ENCODE data around the gene RAB40B. TPM values are rescaled to one million over a fixed set of nuclear protein-coding genes. Genes with fewer than 3 reads are reported as not detected.

RAB40B gene
- total and polyA plus RNA-seq, 2 of the 13 experiments (the other 11 are each of a cell fraction or from before 2014, with no cell fraction given): 6.2 to 6.5 TPM

DNA sequence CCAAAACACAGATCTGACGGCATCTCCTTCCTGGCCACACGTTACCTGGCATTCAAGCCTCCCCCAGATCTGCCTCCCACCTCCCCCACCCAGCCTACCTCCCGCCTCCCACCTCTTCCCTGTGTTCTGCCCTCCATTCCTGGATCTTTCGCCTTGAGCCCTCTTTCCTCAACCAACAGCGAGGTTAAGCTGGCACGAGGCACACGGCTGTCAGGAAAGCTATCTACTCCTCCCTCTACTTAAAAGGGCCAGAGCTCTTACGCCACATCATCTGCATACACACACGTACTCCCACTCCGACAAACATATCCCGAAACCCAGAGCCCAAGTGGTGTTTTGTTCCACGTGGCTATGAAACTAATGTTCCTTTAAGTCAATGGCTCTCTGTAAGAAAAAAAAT lies 68.3 kb downstream of the RAB40B start (continued):
- TF ChIP-seq, protein P1, sequence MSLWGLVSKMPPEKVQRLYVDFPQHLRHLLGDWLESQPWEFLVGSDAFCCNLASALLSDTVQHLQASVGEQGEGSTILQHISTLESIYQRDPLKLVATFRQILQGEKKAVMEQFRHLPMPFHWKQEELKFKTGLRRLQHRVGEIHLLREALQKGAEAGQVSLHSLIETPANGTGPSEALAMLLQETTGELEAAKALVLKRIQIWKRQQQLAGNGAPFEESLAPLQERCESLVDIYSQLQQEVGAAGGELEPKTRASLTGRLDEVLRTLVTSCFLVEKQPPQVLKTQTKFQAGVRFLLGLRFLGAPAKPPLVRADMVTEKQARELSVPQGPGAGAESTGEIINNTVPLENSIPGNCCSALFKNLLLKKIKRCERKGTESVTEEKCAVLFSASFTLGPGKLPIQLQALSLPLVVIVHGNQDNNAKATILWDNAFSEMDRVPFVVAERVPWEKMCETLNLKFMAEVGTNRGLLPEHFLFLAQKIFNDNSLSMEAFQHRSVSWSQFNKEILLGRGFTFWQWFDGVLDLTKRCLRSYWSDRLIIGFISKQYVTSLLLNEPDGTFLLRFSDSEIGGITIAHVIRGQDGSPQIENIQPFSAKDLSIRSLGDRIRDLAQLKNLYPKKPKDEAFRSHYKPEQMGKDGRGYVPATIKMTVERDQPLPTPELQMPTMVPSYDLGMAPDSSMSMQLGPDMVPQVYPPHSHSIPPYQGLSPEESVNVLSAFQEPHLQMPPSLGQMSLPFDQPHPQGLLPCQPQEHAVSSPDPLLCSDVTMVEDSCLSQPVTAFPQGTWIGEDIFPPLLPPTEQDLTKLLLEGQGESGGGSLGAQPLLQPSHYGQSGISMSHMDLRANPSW (CRISPR knock-in tag; IDR thresholded peaks at IDR 0.05; ENCODE audit: borderline replicate concordance): no peak
- TF ChIP-seq, protein P2, sequence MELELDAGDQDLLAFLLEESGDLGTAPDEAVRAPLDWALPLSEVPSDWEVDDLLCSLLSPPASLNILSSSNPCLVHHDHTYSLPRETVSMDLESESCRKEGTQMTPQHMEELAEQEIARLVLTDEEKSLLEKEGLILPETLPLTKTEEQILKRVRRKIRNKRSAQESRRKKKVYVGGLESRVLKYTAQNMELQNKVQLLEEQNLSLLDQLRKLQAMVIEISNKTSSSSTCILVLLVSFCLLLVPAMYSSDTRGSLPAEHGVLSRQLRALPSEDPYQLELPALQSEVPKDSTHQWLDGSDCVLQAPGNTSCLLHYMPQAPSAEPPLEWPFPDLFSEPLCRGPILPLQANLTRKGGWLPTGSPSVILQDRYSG (CRISPR knock-in tag; IDR thresholded peaks at IDR 0.05): no peak
- no peak for TF ChIP-seq GFI1 (CRISPR knock-in tag; IDR thresholded peaks at IDR 0.05; ENCODE audit: borderline replicate concordance)

DNA sequence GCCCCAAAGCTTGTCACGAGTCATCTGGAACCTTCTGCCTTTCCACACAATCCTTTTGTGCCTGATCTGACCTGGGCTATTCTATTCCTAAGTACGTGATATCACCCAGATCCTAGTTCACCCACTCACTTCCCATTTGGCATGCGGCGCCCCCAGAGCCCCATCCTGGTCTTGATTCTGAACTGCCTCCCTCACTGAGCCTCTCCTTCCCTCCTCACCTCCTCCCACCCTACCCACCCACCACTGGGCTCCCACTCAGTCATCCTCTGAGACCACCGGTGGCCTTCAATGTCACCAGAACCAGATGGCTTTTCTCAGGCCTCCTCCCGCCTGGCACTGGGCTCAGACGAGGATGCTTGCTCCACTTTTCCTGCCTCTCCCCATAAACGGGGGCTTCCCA lies 68.8 kb downstream of the RAB40B start:
- peaks cover 33 to 85% of the 10 kb centered on the region in 2 experiments for H3K36me3 ChIP-seq (replicated peaks in 1 of 2; ENCODE audit: control insufficient read depth in 1 of 2, insufficient read depth in 2 of 2, low read length in 2 of 2)
- H3K9ac ChIP-seq (ENCODE audit: insufficient read depth, low read depth, low read length): no peak overlapping the region
- WGBS (ENCODE audit: low lambda C conversion rate): 92% methylated on average over 8 of the region's 8 CpGs
- no peak for TF ChIP-seq ZNF724P (CRISPR knock-in tag; IDR thresholded peaks at IDR 0.05; ENCODE audit: borderline replicate concordance)
- no peak for TF ChIP-seq YEATS4 (CRISPR knock-in tag; IDR thresholded peaks at IDR 0.05; ENCODE audit: borderline replicate concordance)
- TF ChIP-seq, protein P3, sequence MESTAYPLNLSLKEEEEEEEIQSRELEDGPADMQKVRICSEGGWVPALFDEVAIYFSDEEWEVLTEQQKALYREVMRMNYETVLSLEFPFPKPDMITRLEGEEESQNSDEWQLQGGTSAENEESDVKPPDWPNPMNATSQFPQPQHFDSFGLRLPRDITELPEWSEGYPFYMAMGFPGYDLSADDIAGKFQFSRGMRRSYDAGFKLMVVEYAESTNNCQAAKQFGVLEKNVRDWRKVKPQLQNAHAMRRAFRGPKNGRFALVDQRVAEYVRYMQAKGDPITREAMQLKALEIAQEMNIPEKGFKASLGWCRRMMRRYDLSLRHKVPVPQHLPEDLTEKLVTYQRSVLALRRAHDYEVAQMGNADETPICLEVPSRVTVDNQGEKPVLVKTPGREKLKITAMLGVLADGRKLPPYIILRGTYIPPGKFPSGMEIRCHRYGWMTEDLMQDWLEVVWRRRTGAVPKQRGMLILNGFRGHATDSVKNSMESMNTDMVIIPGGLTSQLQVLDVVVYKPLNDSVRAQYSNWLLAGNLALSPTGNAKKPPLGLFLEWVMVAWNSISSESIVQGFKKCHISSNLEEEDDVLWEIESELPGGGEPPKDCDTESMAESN (CRISPR knock-in tag; conservative IDR thresholded peaks at IDR 0.05): no peak
- TF ChIP-seq ZNF335 (CRISPR knock-in tag; IDR thresholded peaks at IDR 0.05): no peak
- no peak for TF ChIP-seq TAF1 (CRISPR knock-in tag; IDR thresholded peaks at IDR 0.05)
- no peak for TF ChIP-seq ZNF883 (CRISPR knock-in tag; IDR thresholded peaks at IDR 0.05; ENCODE audit: not compliant biosample characterization)
- no peak for TF ChIP-seq ZNF101 (CRISPR knock-in tag; IDR thresholded peaks at IDR 0.05; ENCODE audit: borderline replicate concordance, low read depth)
- no peak for TF ChIP-seq ATF7-NPFF (CRISPR knock-in tag; IDR thresholded peaks at IDR 0.05; ENCODE audit: low read depth)
- no peak for TF ChIP-seq SMAD1 (CRISPR knock-in tag; IDR thresholded peaks at IDR 0.05; ENCODE audit: borderline replicate concordance, low read depth)
- no peak for TF ChIP-seq ZNF382 (CRISPR knock-in tag; IDR thresholded peaks at IDR 0.05; ENCODE audit: borderline replicate concordance)
- TF ChIP-seq, protein P4, sequence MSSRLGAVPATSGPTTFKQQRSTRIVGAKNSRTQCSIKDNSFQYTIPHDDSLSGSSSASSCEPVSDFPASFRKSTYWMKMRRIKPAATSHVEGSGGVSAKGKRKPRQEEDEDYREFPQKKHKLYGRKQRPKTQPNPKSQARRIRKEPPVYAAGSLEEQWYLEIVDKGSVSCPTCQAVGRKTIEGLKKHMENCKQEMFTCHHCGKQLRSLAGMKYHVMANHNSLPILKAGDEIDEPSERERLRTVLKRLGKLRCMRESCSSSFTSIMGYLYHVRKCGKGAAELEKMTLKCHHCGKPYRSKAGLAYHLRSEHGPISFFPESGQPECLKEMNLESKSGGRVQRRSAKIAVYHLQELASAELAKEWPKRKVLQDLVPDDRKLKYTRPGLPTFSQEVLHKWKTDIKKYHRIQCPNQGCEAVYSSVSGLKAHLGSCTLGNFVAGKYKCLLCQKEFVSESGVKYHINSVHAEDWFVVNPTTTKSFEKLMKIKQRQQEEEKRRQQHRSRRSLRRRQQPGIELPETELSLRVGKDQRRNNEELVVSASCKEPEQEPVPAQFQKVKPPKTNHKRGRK (CRISPR knock-in tag; IDR thresholded peaks at IDR 0.05): no peak

More for the DNA sequence above, 68.8 kb downstream of the RAB40B start:
- BruUV-seq (replicated peaks): no TSS peak
- DNase-seq (ENCODE audit: low spot score) (no peak), ATAC-seq (no peak), FAIRE-seq (no peak)
- POLR2A ChIA-PET: interaction anchor here (0.5 to 1.0 kb wide), 2 partner anchors 10 to 130 kb away, joined by 3 read pairs; no protein-coding TSS in a partner anchor
- Histone ChIP-seq H3K27me3 (ENCODE audit: control insufficient read depth in 1 of 2, insufficient read depth in 2 of 2, low read length in 2 of 2) (no peaks in the 10 kb centered on the region), H3K4me3 (replicated peaks in 1 of 3; ENCODE audit: insufficient read depth in 1 of 3, low read depth in 2 of 3, low read length in 3 of 3) (no peak overlapping the region), H3K79me2 (ENCODE audit: insufficient read depth, low read length) (peaks cover 56% of the 10 kb centered on the region), H3K4me2 (ENCODE audit: low read depth, low read length) (no peak overlapping the region), H4K20me1 (ENCODE audit: insufficient read depth, low read length) (peaks cover 11% of the 10 kb centered on the region), H2AFZ (ENCODE audit: low read length) (no peak overlapping the region), H3K27ac (ENCODE audit: extremely low read length, insufficient read depth, low read length) (no peak overlapping the region), H3K4me1 (ENCODE audit: insufficient read depth, low read length) (peaks cover 14% of the 10 kb centered on the region), H3K9me3 (ENCODE audit: low read length) (no peaks in the 10 kb centered on the region)
- in situ Hi-C loops (cut with HindIII; ENCODE audit: extremely low pct_ligation_motif_present, low pct_unique_long_range_greater_than_20kb): no loop called here
- CTCF ChIA-PET (ENCODE audit: low intra/inter-chr PET ratio, low total read pairs): no interaction called here
- intact Hi-C loops (cut with micrococcal nuclease; ENCODE audit: unreplicated experiment): no loop called here
